ENCODE measurements around the gene FRMD4B.

The FRMD4B gene

GRCh38 chr3:69403454-69403853, 17.6 kb upstream of the FRMD4B start:
- DNase-seq, result no peak

- DNase-seq, result no peak
These were observed 14.8 kb upstream of the FRMD4B start for GRCh38 chr3:69400683-69401082.

GRCh38 chr3:69392850-69393249, 7.0 kb upstream of the FRMD4B start:
- DNase-seq, result no peak

GRCh38 chr3:69392415-69392814, 6.5 kb upstream of the FRMD4B start:
- no peak for DNase-seq

GRCh38 chr3:69391554-69391953, 5.7 kb upstream of the FRMD4B start:
- no peak for DNase-seq

- DNase-seq, result no peak
These were observed 4.9 kb upstream of the FRMD4B start for GRCh38 chr3:69390771-69391170.

- DNase-seq, result no peak
These were observed 3.8 kb upstream of the FRMD4B start for GRCh38 chr3:69389520-69390248.

GRCh38 chr3:69388241-69388640, 2.4 kb upstream of the FRMD4B start:
- DNase-seq, result no peak

GRCh38 chr3:69386556-69387385, 883 bp upstream of the FRMD4B start:
- DNase-seq, result no peak

- no peak for DNase-seq
These were observed 665 bp downstream of the FRMD4B start for GRCh38 chr3:69385123-69385722.

- DNase-seq, result no peak
These were observed 1.6 kb downstream of the FRMD4B start for GRCh38 chr3:69384326-69384725.

- no peak for DNase-seq
These were observed 6.2 kb downstream of the FRMD4B start for GRCh38 chr3:69379661-69380060.

GRCh38 chr3:69378112-69378802, 7.6 kb downstream of the FRMD4B start:
- no peak for DNase-seq

- DNase-seq, result no peak
These were observed 8.6 kb downstream of the FRMD4B start for GRCh38 chr3:69377262-69377661.

- DNase-seq, result no peak
These were observed 9.2 kb downstream of the FRMD4B start for GRCh38 chr3:69376731-69377130.

GRCh38 chr3:69371816-69372215, 14.1 kb downstream of the FRMD4B start:
- no peak for DNase-seq

- DNase-seq, result no peak
These were observed 15.0 kb downstream of the FRMD4B start for GRCh38 chr3:69370901-69371301.

- no peak for DNase-seq
These were observed 15.6 kb downstream of the FRMD4B start for GRCh38 chr3:69370156-69370883.

GRCh38 chr3:69368129-69368741, 17.7 kb downstream of the FRMD4B start:
- no peak for DNase-seq

- no peak for DNase-seq
These were observed 18.3 kb downstream of the FRMD4B start for GRCh38 chr3:69367586-69367985.

GRCh38 chr3:69364354-69364753, 21.5 kb downstream of the FRMD4B start:
- DNase-seq, result no peak

- no peak for DNase-seq
These were observed 25.2 kb downstream of the FRMD4B start for GRCh38 chr3:69360690-69361089.

Data from 8988T (cell line).